GM12891 (cell line): Measurements from ENCODE around the gene KCNMA1.

Source experiments
- PAX5 ChIP-seq: IDR thresholded peaks from 2 replicates; pipeline ENCODE4 v1.6.1; 2011; ENCODE audit warnings: low read length, moderate library complexity, mild to moderate bottlenecking; ENCODE audit not compliant: insufficient read depth, severe bottlenecking
- POLR2A ChIP-seq: IDR thresholded peaks from 2 replicates; pipeline ENCODE4 v1.6.1; 2011; ENCODE audit warnings: low read depth, low read length, control low read depth
- POLR2AphosphoS5 ChIP-seq: IDR thresholded peaks from 2 replicates; pipeline ENCODE4 v1.6.1; 2011; ENCODE audit warnings: low read depth, low read length, control low read depth
- POU2F2 ChIP-seq: IDR thresholded peaks from 2 replicates; pipeline ENCODE4 v1.6.1; 2011; ENCODE audit warnings: low read depth, mild to moderate bottlenecking, control low read depth, low read length, moderate library complexity
- SPI1 ChIP-seq: IDR thresholded peaks from 2 replicates; pipeline ENCODE4 v1.6.1; 2011; ENCODE audit warnings: low read depth, low read length, control low read depth
- TAF1 ChIP-seq: IDR thresholded peaks from 2 replicates; pipeline ENCODE4 v1.6.1; 2011; ENCODE audit warnings: low read depth, low read length, control low read depth

DNA sequence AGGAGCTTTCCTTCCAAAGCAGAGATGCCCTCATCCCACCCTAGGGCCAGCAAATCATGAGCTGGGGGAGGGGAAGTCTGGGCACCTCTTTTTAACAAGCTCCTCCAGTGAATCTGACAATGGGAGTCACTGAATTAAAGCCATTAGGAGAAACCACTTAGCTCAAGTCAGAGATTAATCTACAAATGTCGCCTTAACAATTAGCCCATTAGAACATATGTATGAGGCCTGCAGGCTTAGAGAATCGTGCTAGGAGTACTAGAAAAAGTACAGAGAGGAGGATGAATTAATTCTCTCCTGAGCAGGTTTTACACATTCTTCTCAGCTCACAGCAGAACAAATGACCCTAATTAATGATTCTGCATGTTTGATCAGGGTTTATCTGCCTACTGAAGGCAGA, 381.3 kb downstream of the KCNMA1 start:
- TF ChIP-seq POLR2AphosphoS5 (no peak), POLR2A (no peak), SPI1 (no peak), POU2F2 (no peak), TAF1 (no peak), PAX5 (no peak)
